Skeletal muscle satellite cell (primary cell): ENCODE measurements around the gene AHRR.
A peak's percentile ranks its signal among the peaks of the same experiment; 100 is the strongest.

Experiments used
- H3K27me3 ChIP-seq: 2 replicates; pipeline ENCODE4 v1.7.0; 2013; ENCODE audit warnings: low read length; ENCODE audit not compliant: control insufficient read depth, insufficient read depth
- H3K36me3 ChIP-seq: 2 replicates; pipeline ENCODE4 v1.7.0; 2013; ENCODE audit warnings: mild to moderate bottlenecking, control low read depth, low read length; ENCODE audit not compliant: insufficient read depth
- H3K4me1 ChIP-seq: 2 replicates; pipeline ENCODE4 v1.7.0; 2013; ENCODE audit warnings: low read length; ENCODE audit not compliant: control insufficient read depth, insufficient read depth
- H3K4me2 ChIP-seq: 2 replicates; pipeline ENCODE4 v1.7.0; 2013; ENCODE audit warnings: mild to moderate bottlenecking, low read length
- H3K4me3 ChIP-seq: 2 replicates; pipeline ENCODE4 v1.7.0; 2013; ENCODE audit warnings: low read length
- H3K9ac ChIP-seq: 2 replicates; pipeline ENCODE4 v1.7.0; 2013; ENCODE audit warnings: mild to moderate bottlenecking, low read depth, low read length, moderate library complexity
- H3K9me3 ChIP-seq: replicated peaks from 2 replicates; pipeline ENCODE4 v1.7.0; 2013; ENCODE audit warnings: mild to moderate bottlenecking, control low read depth, low read length

AHRR gene

GRCh38 chr5:428754-429452, 107.4 kb downstream of the AHRR start:
- Histone ChIP-seq H3K9me3 (no peaks in the 10 kb centered on the region), H3K36me3 (peaks cover 42% of the 10 kb centered on the region), H3K4me3 (no peak overlapping the region), H3K9ac (no peak overlapping the region), H3K4me2 (no peak overlapping the region), H3K27me3 (no peaks in the 10 kb centered on the region), H3K4me1 (peaks cover 25% of the 10 kb centered on the region)

DNA sequence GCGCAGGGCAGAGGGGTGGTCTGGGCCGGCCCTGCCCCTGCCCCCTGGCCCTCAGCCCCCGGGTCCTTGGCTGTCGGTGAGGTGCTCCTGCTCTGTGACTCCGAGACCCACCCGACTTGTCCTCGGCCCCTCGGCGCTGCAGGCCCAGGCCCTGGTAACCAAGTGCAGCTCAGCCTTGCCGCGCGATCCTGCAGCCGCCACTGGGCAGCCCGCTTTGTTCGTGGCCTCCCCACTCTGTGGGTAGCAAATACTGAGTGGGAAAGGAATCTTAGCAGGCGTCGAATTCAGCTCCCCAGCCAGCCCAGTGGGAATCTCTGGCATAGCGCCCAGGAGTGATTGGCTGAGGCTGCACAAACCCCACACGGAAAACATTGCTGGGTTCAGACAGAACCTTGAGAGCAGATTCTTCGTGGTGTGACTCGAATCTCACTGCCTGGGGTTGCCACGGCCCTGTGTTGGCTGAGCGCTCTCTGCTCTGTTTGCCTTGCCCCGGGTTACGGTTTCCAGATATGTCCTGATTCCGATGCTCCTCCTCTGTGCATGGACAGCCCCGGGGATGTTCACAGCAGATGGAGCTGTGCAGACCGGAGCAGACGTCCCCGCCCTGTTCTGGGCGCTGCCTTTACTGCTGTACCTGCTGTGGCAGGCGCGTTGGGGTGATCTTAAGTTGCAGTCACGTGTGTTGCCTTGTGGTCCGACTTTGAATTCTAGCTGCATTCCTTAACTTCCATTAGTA, 108.1 kb downstream of the AHRR start:
- Histone ChIP-seq H3K9ac (no peak overlapping the region), H3K4me3 (no peak overlapping the region)

DNA sequence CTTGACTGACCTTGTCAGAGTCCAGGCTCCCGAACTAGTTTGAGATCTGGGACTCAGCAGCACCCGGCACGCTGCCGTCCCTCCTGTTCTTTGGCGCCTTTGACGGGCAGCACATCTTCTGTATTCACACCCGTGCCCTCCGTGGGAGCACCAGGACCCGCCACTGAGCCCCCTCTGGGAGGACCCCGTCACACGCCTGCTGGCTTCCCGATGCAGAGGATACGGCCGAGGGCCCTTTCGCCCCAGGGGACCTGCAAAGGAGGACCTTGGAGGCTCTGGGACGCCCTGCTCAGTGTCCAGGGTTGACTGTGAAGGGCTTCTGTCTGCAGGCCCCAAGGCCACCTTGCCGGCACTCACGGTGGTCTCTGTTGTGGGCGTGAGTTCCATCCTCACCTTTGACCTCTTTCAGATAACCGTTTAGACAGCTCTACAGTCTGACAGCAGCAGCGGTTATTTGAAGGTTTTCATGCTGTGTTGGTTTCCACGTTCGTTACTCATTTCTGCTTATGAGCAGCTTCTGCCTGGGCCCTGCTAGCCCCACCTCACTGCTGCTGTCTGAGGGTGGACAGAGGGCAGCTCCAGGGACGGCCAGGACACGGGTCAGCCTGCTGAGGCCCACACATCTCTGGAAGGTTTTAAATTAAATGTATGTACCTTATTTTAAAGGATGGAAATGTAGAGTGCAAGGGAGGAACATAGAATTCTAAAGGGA, 108.9 kb downstream of the AHRR start:
- Histone ChIP-seq H3K9me3 (no peaks in the 10 kb centered on the region), H3K4me1 (peaks cover 14% of the 10 kb centered on the region), H3K36me3 (peaks cover 48% of the 10 kb centered on the region), H3K4me2 (peak overlapping the region; percentile 4), H3K27me3 (no peaks in the 10 kb centered on the region), H3K4me3 (no peak overlapping the region), H3K9ac (no peak overlapping the region)

More for the DNA sequence above, 108.1 kb downstream of the AHRR start:
- no peaks in the 10 kb centered on the region for H3K9me3 ChIP-seq
- peaks cover 19% of the 10 kb centered on the region for H3K4me1 ChIP-seq
- peak overlapping the region; percentile 4 for H3K4me2 ChIP-seq
- H3K27me3 ChIP-seq, result no peaks in the 10 kb centered on the region
- peaks cover 46% of the 10 kb centered on the region for H3K36me3 ChIP-seq

DNA sequence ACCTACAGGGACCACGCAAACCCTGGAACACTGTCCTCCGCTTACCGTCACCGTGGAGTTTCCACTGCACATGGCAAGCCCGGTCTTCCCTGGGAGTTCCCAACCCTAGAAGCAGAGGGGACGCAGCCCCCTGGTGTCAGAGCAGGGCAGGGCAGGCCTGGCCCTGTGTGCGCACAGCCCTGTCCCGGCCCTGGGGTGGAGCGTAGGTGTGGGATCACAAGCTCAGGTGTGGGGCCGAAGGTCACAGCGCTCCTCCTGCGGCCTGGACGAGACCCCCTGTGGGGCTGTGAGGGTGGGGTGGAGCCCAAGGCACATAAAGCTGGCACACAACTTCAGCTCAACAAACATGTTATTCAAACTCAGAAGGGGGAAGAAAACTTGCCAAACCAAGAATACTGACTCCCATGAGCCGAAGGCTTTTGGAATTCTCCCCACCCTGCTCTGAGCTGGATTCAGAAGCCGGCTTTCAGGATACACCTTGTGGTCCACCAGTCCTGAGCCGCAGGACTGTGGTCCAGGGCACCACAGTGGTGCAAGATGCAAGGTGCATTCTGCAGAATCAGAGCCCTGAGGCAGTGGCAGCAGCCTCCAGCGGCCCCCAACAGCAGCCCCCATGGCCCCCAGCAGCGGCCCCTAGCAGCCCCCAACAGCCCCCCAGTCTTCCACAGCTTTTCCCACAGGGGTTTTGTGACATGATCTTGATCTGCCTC, 109.6 kb downstream of the AHRR start:
- no peaks in the 10 kb centered on the region for H3K9me3 ChIP-seq
- H3K36me3 ChIP-seq, result peaks cover 48% of the 10 kb centered on the region
- H3K4me2 ChIP-seq, result no peak overlapping the region
- peaks cover 14% of the 10 kb centered on the region for H3K4me1 ChIP-seq
- H3K9ac ChIP-seq, result no peak overlapping the region
- no peak overlapping the region for H3K4me3 ChIP-seq
- H3K27me3 ChIP-seq, result no peaks in the 10 kb centered on the region

GRCh38 chr5:431711-432050, 110.2 kb downstream of the AHRR start:
- Histone ChIP-seq H3K27me3 (no peaks in the 10 kb centered on the region), H3K4me2 (no peak overlapping the region), H3K4me1 (peaks cover 14% of the 10 kb centered on the region), H3K36me3 (peaks cover 48% of the 10 kb centered on the region), H3K9ac (no peak overlapping the region), H3K9me3 (no peaks in the 10 kb centered on the region), H3K4me3 (no peak overlapping the region)

GRCh38 chr5:432201-432927, 110.8 kb downstream of the AHRR start:
- Histone ChIP-seq H3K9me3 (no peaks in the 10 kb centered on the region), H3K9ac (no peak overlapping the region), H3K27me3 (no peaks in the 10 kb centered on the region), H3K4me2 (no peak overlapping the region), H3K4me1 (peaks cover 14% of the 10 kb centered on the region), H3K4me3 (no peak overlapping the region), H3K36me3 (peaks cover 47% of the 10 kb centered on the region)

- Histone ChIP-seq H3K4me1 (peaks cover 14% of the 10 kb centered on the region), H3K4me2 (no peak overlapping the region), H3K36me3 (peaks cover 39% of the 10 kb centered on the region), H3K9me3 (no peaks in the 10 kb centered on the region), H3K27me3 (no peaks in the 10 kb centered on the region), H3K4me3 (no peak overlapping the region), H3K9ac (no peak overlapping the region)
Observed at GRCh38 chr5:432928-433791, 111.6 kb downstream of the AHRR start.

DNA sequence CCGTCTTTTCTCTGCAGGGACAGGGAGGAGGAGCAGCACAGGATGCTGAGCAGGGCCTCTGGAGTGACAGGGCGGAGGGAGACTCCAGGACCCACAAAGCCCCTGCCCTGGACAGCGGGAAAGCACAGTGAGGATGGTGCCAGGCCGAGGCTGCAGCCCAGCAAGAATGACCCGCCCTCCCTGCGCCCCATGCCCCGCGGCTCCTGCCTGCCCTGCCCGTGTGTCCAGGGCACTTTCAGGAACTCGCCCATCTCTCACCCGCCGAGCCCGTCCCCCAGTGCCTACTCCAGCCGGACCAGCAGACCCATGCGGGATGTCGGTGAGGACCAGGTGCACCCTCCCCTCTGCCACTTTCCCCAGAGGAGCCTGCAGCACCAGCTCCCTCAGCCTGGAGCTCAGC, 112.3 kb downstream of the AHRR start:
- H3K4me2 ChIP-seq, result no peak overlapping the region
- H3K4me3 ChIP-seq, result no peak overlapping the region
- no peak overlapping the region for H3K9ac ChIP-seq
- peaks cover 33% of the 10 kb centered on the region for H3K36me3 ChIP-seq
- peaks cover 14% of the 10 kb centered on the region for H3K4me1 ChIP-seq
- H3K27me3 ChIP-seq, result no peaks in the 10 kb centered on the region
- H3K9me3 ChIP-seq, result no peaks in the 10 kb centered on the region

- Histone ChIP-seq H3K4me3 (no peak overlapping the region), H3K9me3 (no peaks in the 10 kb centered on the region), H3K36me3 (peaks cover 31% of the 10 kb centered on the region), H3K4me1 (peaks cover 11% of the 10 kb centered on the region), H3K9ac (no peak overlapping the region), H3K4me2 (no peak overlapping the region), H3K27me3 (no peaks in the 10 kb centered on the region)
Observed at GRCh38 chr5:434443-435146, 113.1 kb downstream of the AHRR start.
